GM23338 (cell line): ENCODE results near the gene GGN. TPM values are rescaled to one million over a fixed set of nuclear protein-coding genes. Genes with fewer than 3 reads are reported as not detected.

ENCODE experiments used
- ATAC-seq: fragments of 200-7000 bp; cut with Tn5 transposase; 3 replicates; pipeline ENCODE4 v1.9.1; 2020
- DNase-seq: peaks from one replicate; pipeline ENCODE4 v3.0.0-alpha.2; 2015; ENCODE audit warnings: low spot score
- H2AFZ ChIP-seq: fragments of 200-600 bp; sonication (generic); 2 replicates; pipeline ENCODE4 v1.8.0; 2016; ENCODE audit warnings: antibody characterized with exemption, mild to moderate bottlenecking, moderate library complexity
- H3F3A ChIP-seq: fragments of 200-600 bp; sonication (generic); replicated peaks from 2 replicates; pipeline ENCODE4 v1.8.0; 2017; ENCODE audit warnings: antibody characterized with exemption, mixed run types, low read depth
- H3K27ac ChIP-seq: fragments of 200-600 bp; sonication (generic); 2 replicates; pipeline ENCODE4 v1.6.1; 2016; ENCODE audit warnings: low read depth
- H3K27me3 ChIP-seq: fragments of 200-600 bp; sonication (generic); 2 replicates; pipeline ENCODE4 v1.8.0; 2016; ENCODE audit warnings: mild to moderate bottlenecking, mixed run types, moderate library complexity; ENCODE audit not compliant: insufficient read depth
- H3K36me3 ChIP-seq: fragments of 200-600 bp; sonication (generic); 2 replicates; pipeline ENCODE4 v1.8.0; 2016; ENCODE audit warnings: mild to moderate bottlenecking; ENCODE audit not compliant: insufficient read depth
- H3K4me1 ChIP-seq: fragments of 200-600 bp; sonication (generic); 2 replicates; pipeline ENCODE4 v1.8.0; 2016; ENCODE audit warnings: mild to moderate bottlenecking, moderate library complexity; ENCODE audit not compliant: insufficient read depth
- H3K4me2 ChIP-seq: fragments of 200-600 bp; sonication (generic); 2 replicates; pipeline ENCODE4 v1.7.1; 2017; ENCODE audit warnings: mixed run types
- H3K4me3 ChIP-seq: fragments of 200-600 bp; sonication (generic); 2 replicates; pipeline ENCODE4 v1.6.1; 2016; ENCODE audit warnings: mixed run types
- H3K79me2 ChIP-seq: fragments of 200-600 bp; sonication (generic); replicated peaks from 2 replicates; pipeline ENCODE4 v1.8.0; 2017; ENCODE audit warnings: mild to moderate bottlenecking; ENCODE audit not compliant: insufficient read depth
- H3K9me2 ChIP-seq: fragments of 200-600 bp; sonication (generic); 2 replicates; pipeline ENCODE4 v1.8.0; 2017; ENCODE audit not compliant: insufficient read depth
- H4K20me1 ChIP-seq: fragments of 200-600 bp; sonication (generic); replicated peaks from 2 replicates; pipeline ENCODE4 v1.8.0; 2017; ENCODE audit warnings: mild to moderate bottlenecking; ENCODE audit not compliant: insufficient read depth
- H3K27ac Mint-ChIP-seq: 2 replicates; pipeline ENCODE4 v1.8.0; 2020; ENCODE audit warnings: inconsistent platforms, mild to moderate bottlenecking, moderate library complexity, mixed read lengths
- H3K27me3 Mint-ChIP-seq: 3 replicates; pipeline ENCODE4 v1.8.0; 2022; ENCODE audit warnings: low read depth, mild to moderate bottlenecking, moderate library complexity, mixed read lengths, inconsistent platforms; ENCODE audit not compliant: insufficient read depth, poor library complexity
- H3K36me3 Mint-ChIP-seq: 3 replicates; pipeline ENCODE4 v1.8.0; 2021; ENCODE audit warnings: low read depth, mild to moderate bottlenecking, inconsistent platforms, moderate library complexity, mixed read lengths
- H3K4me1 Mint-ChIP-seq: 3 replicates; pipeline ENCODE4 v1.8.0; 2020; ENCODE audit warnings: mild to moderate bottlenecking, inconsistent platforms, mixed read lengths
- H3K4me3 Mint-ChIP-seq: 3 replicates; pipeline ENCODE4 v1.8.0; 2021; ENCODE audit warnings: moderate library complexity, mild to moderate bottlenecking, inconsistent platforms, mixed read lengths
- H3K9me3 Mint-ChIP-seq: 3 replicates; pipeline ENCODE4 v1.8.0; 2020; ENCODE audit warnings: moderate library complexity, mild to moderate bottlenecking, inconsistent platforms, mixed read lengths
- CREB1 ChIP-seq: fragments of 250-450 bp; sonication (Bioruptor Pico); IDR thresholded peaks from 2 replicates; pipeline ENCODE4 v1.5.0; 2020; ENCODE audit warnings: low read depth, mild to moderate bottlenecking, moderate library complexity
- CTCF ChIP-seq, 2 experiments: fragments of 200-600 bp in 1 of 2; sonication (generic) in 1 of 2; conservative IDR thresholded peaks; 2 replicates each; pipeline versions ENCODE4 v1.5.1 to v1.6.1; 2016 to 2017; ENCODE audit warnings: antibody characterized with exemption in 2 of 2, low read depth in 2 of 2, mild to moderate bottlenecking in 2 of 2, moderate library complexity in 1 of 2
- EZH2 ChIP-seq: fragments of 200-600 bp; sonication (generic); IDR thresholded peaks from one replicate; pipeline ENCODE4 v1.8.0; 2017; ENCODE audit warnings: antibody characterized with exemption, mild to moderate bottlenecking, low read depth; ENCODE audit not compliant: unreplicated experiment
- EZH2phosphoT487 ChIP-seq: fragments of 200-600 bp; sonication (generic); IDR thresholded peaks from one replicate; pipeline ENCODE4 v1.8.1; 2018; ENCODE audit warnings: antibody characterized with exemption; ENCODE audit not compliant: unreplicated experiment
- JUNB ChIP-seq: IDR thresholded peaks from one replicate; pipeline ENCODE4 v1.6.1; 2016; ENCODE audit warnings: antibody characterized with exemption; ENCODE audit not compliant: unreplicated experiment
- REST ChIP-seq: IDR thresholded peaks from one replicate; pipeline ENCODE4 v1.6.1; 2018; ENCODE audit warnings: antibody characterized with exemption; ENCODE audit not compliant: unreplicated experiment
- ZNF114 ChIP-seq: fragments of 250-450 bp; sonication (Bioruptor Pico); IDR thresholded peaks from 2 replicates; pipeline ENCODE4 v1.5.0; 2020; ENCODE audit warnings: mild to moderate bottlenecking, moderate library complexity
- polyA plus RNA-seq: library from polyadenylated mRNA; unstranded; fragments of >200 nt; fragmentation: Nextera tagmentation; extraction: Ambion mirVana; gene quantifications from 2 replicates; pipeline ENCODE4 v1.2.1, GENCODE V29; 2016
- total RNA-seq: library from RNA; depleted of rRNA; stranded (reverse); fragments of >200 nt; shearing (Covaris generic); gene quantifications from 2 replicates; pipeline ENCODE4 v1.2.3, GENCODE V29; 2014

GGN gene
- total and polyA plus RNA-seq, 2 experiments from 2014 or later, result 0.14 to 1.5 TPM

- Mint-ChIP-seq H3K9me3 (no peaks in the 10 kb centered on the region; the same call in 2 of the 3 replicates), H3K4me1 (peaks cover 6% of the 10 kb centered on the region), H3K36me3 (peaks cover 3% of the 10 kb centered on the region; the same call in 1 of the 3 replicates), H3K27ac (no peak overlapping the region), H3K27me3 (peaks cover 16% of the 10 kb centered on the region), H3K4me3 (no peak overlapping the region; the same call in 2 of the 3 replicates)
- Histone ChIP-seq H3K4me1 (peaks cover 5% of the 10 kb centered on the region; the same call in 1 of the 2 replicates), H3K27ac (no peak overlapping the region), H3K9me2 (no peaks in the 10 kb centered on the region), H3K79me2 (peaks cover 5% of the 10 kb centered on the region), H3F3A (no peaks in the 10 kb centered on the region), H2AFZ (no peak overlapping the region), H4K20me1 (no peaks in the 10 kb centered on the region), H3K27me3 (no peaks in the 10 kb centered on the region), H3K4me2 (no peak overlapping the region), H3K4me3 (no peak overlapping the region), H3K36me3 (no peaks in the 10 kb centered on the region)
- DNase-seq, result no peak
- ATAC-seq, result no peak
- TF ChIP-seq CTCF (conservative IDR thresholded peaks at IDR 0.05; ENCODE audit: low read depth in 2 of 2), result no peak
Observed at GRCh38 chr19:38370299-38370698, 17.5 kb downstream of the GGN start.

- no peak for ATAC-seq
- no peak for DNase-seq
- no peak overlapping the region for H3K27ac ChIP-seq
- H3K9me2 ChIP-seq, result no peaks in the 10 kb centered on the region
- H3K27ac Mint-ChIP-seq, result no peak overlapping the region
- H3K4me3 Mint-ChIP-seq, result no peak overlapping the region
- H4K20me1 ChIP-seq, result no peaks in the 10 kb centered on the region
- H3K4me1 Mint-ChIP-seq, result 0 out of 3 replicates have a peak, but pooled peaks cover 2% of the 10 kb centered on the region
- H3K27me3 ChIP-seq, result no peaks in the 10 kb centered on the region
- no peaks in the 10 kb centered on the region for H3K79me2 ChIP-seq
- H3F3A ChIP-seq, result no peaks in the 10 kb centered on the region
- peaks cover 15% of the 10 kb centered on the region for H3K27me3 Mint-ChIP-seq
- H3K9me3 Mint-ChIP-seq, result peaks cover 3% of the 10 kb centered on the region; the same call in 1 of the 3 replicates
- H3K36me3 ChIP-seq, result no peaks in the 10 kb centered on the region
- H3K4me1 ChIP-seq, result peaks cover 5% of the 10 kb centered on the region; the same call in 1 of the 2 replicates
- H2AFZ ChIP-seq, result no peak overlapping the region
- no peak overlapping the region for H3K4me2 ChIP-seq
- no peaks in the 10 kb centered on the region; the same call in 2 of the 3 replicates for H3K36me3 Mint-ChIP-seq
- H3K4me3 ChIP-seq, result no peak overlapping the region
- no peak for TF ChIP-seq EZH2
- TF ChIP-seq REST, result no peak
- no peak for TF ChIP-seq EZH2phosphoT487
- no peak for TF ChIP-seq CTCF (conservative IDR thresholded peaks at IDR 0.05; ENCODE audit: low read depth in 2 of 2)
- no peak for TF ChIP-seq JUNB
- no peak for TF ChIP-seq ZNF114 (CRISPR knock-in tag)
- TF ChIP-seq CREB1, result no peak
Observed at GRCh38 chr19:38369584-38369983, 18.2 kb downstream of the GGN start.
